ENCODE results near the gene DEFB116. TPM values are rescaled to one million over a fixed set of nuclear protein-coding genes. Genes with fewer than 3 reads are reported as not detected.

DEFB116 gene, protein sequence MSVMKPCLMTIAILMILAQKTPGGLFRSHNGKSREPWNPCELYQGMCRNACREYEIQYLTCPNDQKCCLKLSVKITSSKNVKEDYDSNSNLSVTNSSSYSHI
- total RNA-seq (2022) (not detected in 2 replicates), Bru-seq, nascent RNA (not detected), BruChase-seq, experiment 1, labeled RNA remaining after a 6-hour chase (not detected), BruChase-seq, experiment 2, labeled RNA remaining after a 2-hour chase (not detected)
- long read RNA-seq, result 0 reads

- intact Hi-C loops (cut with micrococcal nuclease), result no loop called here
- Mint-ChIP-seq H3K27me3 (ENCODE audit: insufficient read depth, unreplicated experiment) (no peaks in the 10 kb centered on the region), H3K27ac (ENCODE audit: low read depth, unreplicated experiment) (no peak within 1 kb of the TSS), H3K4me1 (ENCODE audit: insufficient read depth, unreplicated experiment) (no peaks in the 10 kb centered on the region), H3K4me3 (ENCODE audit: unreplicated experiment) (no peak within 1 kb of the TSS), H3K9me3 (ENCODE audit: unreplicated experiment) (no peaks in the 10 kb centered on the region), H3K36me3 (ENCODE audit: insufficient read depth, unreplicated experiment) (no peaks in the 10 kb centered on the region)
- CTCF ChIA-PET, result interaction anchor here (2.0 kb wide), 1 partner anchor 48 kb away, joined by 8 read pairs; no protein-coding TSS in a partner anchor
- BruUV-seq (replicated peaks), result no TSS peak
- DNase-seq (ENCODE audit: unreplicated experiment), result no peak
- POLR2A ChIA-PET, result no interaction called here
- no peak for TF ChIP-seq CTCF (IDR thresholded peaks at IDR 0.05; ENCODE audit: unreplicated experiment)
Observed at GRCh38 chr20:31308535-31309162, at the start of gene DEFB116. Gene DEFB116 (minus strand): TSS chr20:31308585. CDS start chr20:31308585, 0 bp downstream.

GRCh38 chr20:31355981-31356380 is 47.6 kb upstream of the DEFB116 start:
- no TSS peak for BruUV-seq (replicated peaks)
- intact Hi-C loops (cut with micrococcal nuclease), result no loop called here
- no peaks in the 10 kb centered on the region for H3K4me1 Mint-ChIP-seq (ENCODE audit: insufficient read depth, unreplicated experiment)
- no peak overlapping the region for H3K27ac Mint-ChIP-seq (ENCODE audit: low read depth, unreplicated experiment)
- H3K27me3 Mint-ChIP-seq (ENCODE audit: insufficient read depth, unreplicated experiment), result peaks cover 16% of the 10 kb centered on the region
- CTCF ChIA-PET, result interaction anchor here (0.5 to 0.8 kb wide), 2 partner anchors 42 to 147 kb away, joined by 3 to 4 read pairs; no protein-coding TSS in a partner anchor
- no peak for TF ChIP-seq CTCF (IDR thresholded peaks at IDR 0.05; ENCODE audit: unreplicated experiment)
- no peak for DNase-seq (ENCODE audit: unreplicated experiment)
- no peaks in the 10 kb centered on the region for H3K9me3 Mint-ChIP-seq (ENCODE audit: unreplicated experiment)
- POLR2A ChIA-PET, result no interaction called here
- H3K4me3 Mint-ChIP-seq (ENCODE audit: unreplicated experiment), result no peak overlapping the region
- H3K36me3 Mint-ChIP-seq (ENCODE audit: insufficient read depth, unreplicated experiment), result no peaks in the 10 kb centered on the region

DNA sequence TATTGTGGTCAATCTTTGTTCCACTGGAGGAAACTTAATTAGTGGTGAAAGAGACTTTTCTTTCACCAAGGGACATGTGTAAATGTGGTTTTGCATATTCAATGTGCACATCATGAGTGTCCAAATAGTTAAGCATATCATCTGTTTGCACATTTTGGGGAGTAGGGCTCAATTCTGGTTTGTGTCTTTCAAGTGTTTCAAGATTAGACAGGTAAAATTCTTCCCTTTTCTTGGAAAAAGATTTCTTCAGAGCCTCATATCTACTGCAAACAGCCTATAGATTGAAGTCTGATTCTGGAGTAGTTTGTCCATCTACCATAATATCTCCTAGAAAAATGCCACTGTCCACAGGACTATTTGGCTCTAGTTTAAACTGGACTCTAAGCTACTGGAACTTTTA is 33.1 kb upstream of the DEFB116 start:
- CTCF ChIA-PET, result interaction anchor here (0.8 to 1.1 kb wide), 2 partner anchors 115 to 161 kb away, joined by 6 to 7 read pairs; no protein-coding TSS in a partner anchor
- POLR2A ChIA-PET, result no interaction called here
- Mint-ChIP-seq H3K27me3 (ENCODE audit: insufficient read depth, unreplicated experiment) (peaks cover 11% of the 10 kb centered on the region), H3K36me3 (ENCODE audit: insufficient read depth, unreplicated experiment) (no peaks in the 10 kb centered on the region), H3K27ac (ENCODE audit: low read depth, unreplicated experiment) (no peak overlapping the region), H3K4me1 (ENCODE audit: insufficient read depth, unreplicated experiment) (no peaks in the 10 kb centered on the region), H3K4me3 (ENCODE audit: unreplicated experiment) (no peak overlapping the region), H3K9me3 (ENCODE audit: unreplicated experiment) (no peaks in the 10 kb centered on the region)
- no peak for TF ChIP-seq CTCF (IDR thresholded peaks at IDR 0.05; ENCODE audit: unreplicated experiment)
- DNase-seq (ENCODE audit: unreplicated experiment), result no peak
- no TSS peak for BruUV-seq (replicated peaks)
- intact Hi-C loops (cut with micrococcal nuclease), result no loop called here

GRCh38 chr20:31330893-31331292 is 22.5 kb upstream of the DEFB116 start:
- BruUV-seq (replicated peaks), result no TSS peak
- Mint-ChIP-seq H3K4me1 (ENCODE audit: insufficient read depth, unreplicated experiment) (no peaks in the 10 kb centered on the region), H3K4me3 (ENCODE audit: unreplicated experiment) (no peak overlapping the region), H3K36me3 (ENCODE audit: insufficient read depth, unreplicated experiment) (no peaks in the 10 kb centered on the region), H3K27me3 (ENCODE audit: insufficient read depth, unreplicated experiment) (no peaks in the 10 kb centered on the region), H3K27ac (ENCODE audit: low read depth, unreplicated experiment) (no peak overlapping the region), H3K9me3 (ENCODE audit: unreplicated experiment) (peaks cover 38% of the 10 kb centered on the region)
- POLR2A ChIA-PET, result no interaction called here
- intact Hi-C loops (cut with micrococcal nuclease), result no loop called here
- DNase-seq (ENCODE audit: unreplicated experiment), result no peak
- TF ChIP-seq CTCF (IDR thresholded peaks at IDR 0.05; ENCODE audit: unreplicated experiment), result no peak
- CTCF ChIA-PET, result interaction anchor here (0.6 kb wide), 2 partner anchors 184 to 1334 kb away, joined by 4 to 5 read pairs; partner anchors contain the start of gene HM13
